Thyroid gland (tissue), 4 donors: ENCODE data around the gene TJP1. TPM values are rescaled to one million over a fixed set of nuclear protein-coding genes. Genes with fewer than 3 reads are reported as not detected.
A peak's percentile ranks its signal among the peaks of the same experiment; 100 is the strongest.
"Not testable (repeated sequence)": the region's sequence is repeated elsewhere in the genome, so short reads cannot be mapped to it uniquely, and the experiment has no call there.

ENCODE experiments used
- DNase-seq, 2 donors: peaks; one replicate each; pipeline ENCODE4 v3.0.0-alpha.2; 2019
- H3K27ac ChIP-seq, 3 donors: fragments of 200-600 bp; sonication (generic); 1 replicate in 2 of 3; 2 replicates in 1 of 3; pipeline ENCODE4 v1.5.1; 2016 to 2019; ENCODE audit warnings: mild to moderate bottlenecking in 1 of 3, moderate library complexity in 1 of 3
- H3K27me3 ChIP-seq: fragments of 200-600 bp; sonication (generic); one replicate; pipeline ENCODE4 v1.5.1; 2019
- H3K36me3 ChIP-seq, 2 donors: fragments of 200-600 bp; sonication (generic); one replicate each; pipeline ENCODE4 v1.5.1; 2016 to 2019
- H3K4me1 ChIP-seq, 2 donors: fragments of 200-600 bp; sonication (generic); one replicate each; pipeline ENCODE4 v1.5.1; 2017 to 2019
- H3K4me3 ChIP-seq, 3 donors: fragments of 200-600 bp; sonication (generic); replicated peaks in 1 of 3; 1 replicate in 2 of 3; 2 replicates in 1 of 3; pipeline ENCODE4 v1.5.1; 2016; ENCODE audit warnings: mild to moderate bottlenecking in 1 of 3
- H3K9me3 ChIP-seq: fragments of 200-600 bp; sonication (generic); one replicate; pipeline ENCODE4 v1.5.1; 2017
- POLR2A ChIP-seq, 2 donors: fragments of 450-650 bp; IDR thresholded peaks; one replicate each; pipeline ENCODE4 v1.6.1; 2017; ENCODE audit warnings: antibody characterized with exemption in 2 of 2, mild to moderate bottlenecking in 2 of 2, moderate library complexity in 1 of 2
- WGBS, 2 donors: methylation state at CpG; one replicate each; pipeline ENCODE4 v1.1.5; 2017; 5-methylcytosine and 5-hydroxymethylcytosine counted together
- intact Hi-C: fragments of 100-400 bp; cut with DNase I; formaldehyde crosslinking; loops from one replicate; pipeline ENCODE4 v1.15.1; 2023
- total RNA-seq, 4 donors: library from RNA; depleted of rRNA; stranded (reverse); fragments of >200 nt; gene quantifications; one replicate each; pipeline ENCODE4 v1.2.3, GENCODE V29; 2016
- TF ChIP-seq, protein P1 (sequence below), 6 experiments: fragments of 200-600 bp in 3 of 6; fragments of 450-650 bp in 3 of 6; sonication (generic) in 3 of 6; IDR thresholded peaks; one replicate each; pipeline ENCODE4 v1.5.1; 2016 to 2019; ENCODE audit warnings: antibody characterized with exemption in 6 of 6, mild to moderate bottlenecking in 2 of 6, inconsistent platforms in 1 of 6, moderate library complexity in 1 of 6

The TJP1 gene
- total RNA-seq, 4 donors from 2014 or later = 107 to 166 (median 126) TPM

DNA sequence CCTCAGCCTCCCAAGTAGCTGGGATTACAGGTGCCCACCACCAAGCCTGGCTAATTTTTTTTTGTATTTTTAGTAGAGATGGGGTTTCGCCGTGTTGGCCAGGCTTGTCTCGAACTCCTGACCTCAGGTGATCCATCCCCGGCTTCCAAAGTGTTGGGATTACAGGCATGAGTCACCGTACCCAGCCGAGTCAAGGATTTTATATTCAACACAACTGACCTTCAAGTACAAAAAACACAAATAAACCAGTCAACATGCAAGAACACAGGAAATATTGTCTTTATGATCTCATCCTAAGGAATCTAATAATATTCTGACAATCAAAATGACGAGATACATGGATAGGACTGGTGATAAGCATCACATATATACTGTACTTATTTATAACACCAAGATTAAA is 37.9 kb downstream of the TJP1 start:
- TF ChIP-seq, protein P1, sequence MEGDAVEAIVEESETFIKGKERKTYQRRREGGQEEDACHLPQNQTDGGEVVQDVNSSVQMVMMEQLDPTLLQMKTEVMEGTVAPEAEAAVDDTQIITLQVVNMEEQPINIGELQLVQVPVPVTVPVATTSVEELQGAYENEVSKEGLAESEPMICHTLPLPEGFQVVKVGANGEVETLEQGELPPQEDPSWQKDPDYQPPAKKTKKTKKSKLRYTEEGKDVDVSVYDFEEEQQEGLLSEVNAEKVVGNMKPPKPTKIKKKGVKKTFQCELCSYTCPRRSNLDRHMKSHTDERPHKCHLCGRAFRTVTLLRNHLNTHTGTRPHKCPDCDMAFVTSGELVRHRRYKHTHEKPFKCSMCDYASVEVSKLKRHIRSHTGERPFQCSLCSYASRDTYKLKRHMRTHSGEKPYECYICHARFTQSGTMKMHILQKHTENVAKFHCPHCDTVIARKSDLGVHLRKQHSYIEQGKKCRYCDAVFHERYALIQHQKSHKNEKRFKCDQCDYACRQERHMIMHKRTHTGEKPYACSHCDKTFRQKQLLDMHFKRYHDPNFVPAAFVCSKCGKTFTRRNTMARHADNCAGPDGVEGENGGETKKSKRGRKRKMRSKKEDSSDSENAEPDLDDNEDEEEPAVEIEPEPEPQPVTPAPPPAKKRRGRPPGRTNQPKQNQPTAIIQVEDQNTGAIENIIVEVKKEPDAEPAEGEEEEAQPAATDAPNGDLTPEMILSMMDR (IDR thresholded peaks at IDR 0.05) = no peak
- no peak for TF ChIP-seq POLR2A (IDR thresholded peaks at IDR 0.05)
- Histone ChIP-seq H3K4me1 (peaks cover 12 to 14% of the 10 kb centered on the region in 2 donors), H3K27ac (no peak overlapping the region), H3K4me3 (no peak overlapping the region), H3K36me3 (no peaks in the 10 kb centered on the region), H3K9me3 (no peaks in the 10 kb centered on the region), H3K27me3 (no peaks in the 10 kb centered on the region)
- DNase-seq = no peak
- intact Hi-C loops = no loop called here
- 88 to 98% methylated on average over 7 of the region's 7 CpGs for WGBS, 2 donors

DNA sequence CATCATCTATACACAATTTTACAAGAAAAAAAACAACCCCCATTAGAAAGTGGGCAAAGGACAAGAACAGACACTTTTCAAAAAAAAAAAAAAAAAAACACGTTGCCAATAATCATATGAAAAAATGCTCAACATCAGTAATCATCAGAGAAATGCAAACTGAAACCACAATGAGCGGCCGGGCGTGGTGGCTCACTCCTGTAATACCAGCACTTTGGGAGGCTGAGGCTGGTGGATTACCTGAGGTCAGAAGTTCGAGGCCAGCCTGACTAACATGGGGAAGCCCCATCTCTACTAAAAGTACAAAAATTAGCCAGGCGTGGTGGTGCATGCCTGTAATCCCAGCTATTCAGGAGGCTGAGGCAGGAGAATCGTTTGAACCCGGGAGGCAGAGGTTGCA is 39.5 kb downstream of the TJP1 start:
- DNase-seq, H3K27ac ChIP-seq, H3K27me3 ChIP-seq, H3K36me3 ChIP-seq, H3K9me3 ChIP-seq, intact Hi-C loops, H3K4me3 ChIP-seq: not testable (repeated sequence)
- peaks cover 16 to 23% of the 10 kb centered on the region in 2 donors for H3K4me1 ChIP-seq
- 81 to 84% methylated on average over 8 of the region's 8 CpGs for WGBS, 2 donors

GRCh38 chr15:29778382-29778781 is 43.9 kb downstream of the TJP1 start:
- H3K27ac ChIP-seq = no peak overlapping the region
- H3K9me3 ChIP-seq = no peaks in the 10 kb centered on the region
- peaks cover 17 to 30% of the 10 kb centered on the region in 2 donors for H3K4me1 ChIP-seq
- no peaks in the 10 kb centered on the region for H3K27me3 ChIP-seq
- H3K36me3 ChIP-seq = no peaks in the 10 kb centered on the region
- TF ChIP-seq POLR2A (IDR thresholded peaks at IDR 0.05) = no peak
- TF ChIP-seq, protein P1 (IDR thresholded peaks at IDR 0.05) = no peak
- intact Hi-C loops = no loop called here
- DNase-seq = no peak
- H3K4me3 ChIP-seq = no peak overlapping the region

- 22 to 32% methylated on average over 4 of the region's 4 CpGs for WGBS, 2 donors
- H3K9me3 ChIP-seq = no peaks in the 10 kb centered on the region
- H3K27me3 ChIP-seq = no peaks in the 10 kb centered on the region
- H3K27ac ChIP-seq = no peak overlapping the region
- no peaks in the 10 kb centered on the region for H3K36me3 ChIP-seq
- peaks cover 17 to 30% of the 10 kb centered on the region in 2 donors for H3K4me1 ChIP-seq
- TF ChIP-seq, protein P1 (IDR thresholded peaks at IDR 0.05) = no peak
- no peak for TF ChIP-seq POLR2A (IDR thresholded peaks at IDR 0.05)
- H3K4me3 ChIP-seq = no peak overlapping the region
- DNase-seq = peak in 1 of 2 donors; percentile 5
- intact Hi-C loops = no loop called here
These were observed 45.4 kb downstream of the TJP1 start for GRCh38 chr15:29776859-29777258.

DNA sequence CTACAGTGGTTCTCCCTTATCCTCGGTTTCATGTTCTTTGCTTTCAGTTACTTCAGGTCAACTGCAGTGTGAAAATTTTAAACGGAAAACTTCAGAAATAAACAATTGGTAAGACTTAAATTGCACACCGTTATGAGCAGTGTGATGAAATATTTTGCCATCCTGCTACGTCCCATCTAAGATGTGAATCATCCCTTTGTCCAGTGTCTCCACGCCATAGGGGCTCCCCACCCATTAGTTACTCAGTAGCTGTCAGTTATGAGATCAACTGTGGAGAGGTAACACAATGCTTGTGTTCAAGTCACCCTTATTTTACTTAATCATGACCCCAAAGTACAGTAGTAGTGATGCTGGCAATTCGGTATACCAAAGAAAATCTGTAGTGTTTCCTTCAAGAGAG is 47.4 kb downstream of the TJP1 start:
- DNase-seq = no peak
- peaks cover 17 to 30% of the 10 kb centered on the region in 2 donors for H3K4me1 ChIP-seq
- H3K36me3 ChIP-seq = peaks cover 3 to 10% of the 10 kb centered on the region in 2 donors
- WGBS, 2 donors = 86 to 89% methylated on average over 6 of the region's 6 CpGs
- H3K9me3 ChIP-seq = no peaks in the 10 kb centered on the region
- H3K4me3 ChIP-seq = no peak overlapping the region
- H3K27me3 ChIP-seq = no peaks in the 10 kb centered on the region
- TF ChIP-seq POLR2A (IDR thresholded peaks at IDR 0.05) = no peak
- TF ChIP-seq, protein P1 (IDR thresholded peaks at IDR 0.05) = no peak
- intact Hi-C loops = no loop called here
- H3K27ac ChIP-seq = no peak overlapping the region

GRCh38 chr15:29773816-29774215 is 48.5 kb downstream of the TJP1 start:
- no peaks in the 10 kb centered on the region for H3K27me3 ChIP-seq
- intact Hi-C loops = no loop called here
- H3K9me3 ChIP-seq = no peaks in the 10 kb centered on the region
- no peak overlapping the region for H3K27ac ChIP-seq
- peaks cover 3 to 10% of the 10 kb centered on the region in 2 donors for H3K36me3 ChIP-seq
- TF ChIP-seq, protein P1 (IDR thresholded peaks at IDR 0.05) = no peak
- no peak for TF ChIP-seq POLR2A (IDR thresholded peaks at IDR 0.05)
- peaks cover 17 to 29% of the 10 kb centered on the region in 2 donors for H3K4me1 ChIP-seq
- 87 to 96% methylated on average over 1 of the region's 1 CpG for WGBS, 2 donors
- no peak overlapping the region for H3K4me3 ChIP-seq
- no peak for DNase-seq
